GM19372 (cell line): ENCODE results near the gene JAM3.
"Not testable (repeated sequence)": the region's sequence is repeated elsewhere in the genome, so short reads cannot be mapped to it uniquely, and the experiment has no call there.

ENCODE experiments used
- ATAC-seq: cut with Tn5 transposase; IDR thresholded peaks from one replicate; pipeline ENCODE4 v1.9.1; 2021; ENCODE audit warnings: mild to moderate bottlenecking, low read depth, moderate library complexity; ENCODE audit not compliant: unreplicated experiment

JAM3 gene

DNA sequence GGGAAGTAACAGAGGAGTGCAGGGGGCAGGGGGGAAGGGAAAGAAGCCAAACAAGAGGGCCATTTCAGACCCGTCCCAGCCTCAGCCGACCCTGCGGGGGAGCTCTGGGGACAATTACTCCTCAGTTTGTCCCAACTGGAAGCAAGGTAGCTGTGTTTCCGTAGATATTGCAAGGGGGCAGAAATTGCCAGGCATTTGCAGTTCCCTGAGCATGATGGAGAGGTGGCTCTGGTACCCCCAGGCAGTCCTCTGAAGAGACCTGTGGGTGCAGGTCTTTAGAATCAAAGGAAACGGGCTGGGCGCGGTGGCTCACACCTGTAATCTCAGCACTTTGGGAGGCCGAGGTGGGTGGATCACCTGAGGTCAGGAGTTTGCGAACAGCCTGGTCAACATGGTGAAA lies 13.8 kb upstream of the JAM3 start:
- no peak for ATAC-seq

DNA sequence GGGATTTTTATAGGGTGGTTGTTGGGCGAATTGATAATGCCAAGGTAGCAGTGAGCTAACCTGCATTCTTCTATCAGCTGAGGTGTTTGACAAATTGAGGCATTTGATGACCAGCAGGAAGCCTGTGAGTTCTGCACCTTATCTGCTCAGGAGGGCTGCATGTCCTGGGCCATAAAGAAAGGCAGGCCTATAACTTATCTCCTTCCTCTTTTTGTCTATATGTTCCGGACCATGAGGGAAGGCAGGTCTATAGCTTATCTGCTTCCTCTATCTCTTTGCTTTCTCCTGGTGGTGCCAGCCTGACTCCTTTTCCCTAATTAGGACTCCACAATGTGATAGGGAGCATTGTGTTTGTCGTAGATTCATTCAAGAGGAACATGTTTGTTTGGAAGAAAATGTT lies 8.6 kb upstream of the JAM3 start:
- ATAC-seq, result no peak

DNA sequence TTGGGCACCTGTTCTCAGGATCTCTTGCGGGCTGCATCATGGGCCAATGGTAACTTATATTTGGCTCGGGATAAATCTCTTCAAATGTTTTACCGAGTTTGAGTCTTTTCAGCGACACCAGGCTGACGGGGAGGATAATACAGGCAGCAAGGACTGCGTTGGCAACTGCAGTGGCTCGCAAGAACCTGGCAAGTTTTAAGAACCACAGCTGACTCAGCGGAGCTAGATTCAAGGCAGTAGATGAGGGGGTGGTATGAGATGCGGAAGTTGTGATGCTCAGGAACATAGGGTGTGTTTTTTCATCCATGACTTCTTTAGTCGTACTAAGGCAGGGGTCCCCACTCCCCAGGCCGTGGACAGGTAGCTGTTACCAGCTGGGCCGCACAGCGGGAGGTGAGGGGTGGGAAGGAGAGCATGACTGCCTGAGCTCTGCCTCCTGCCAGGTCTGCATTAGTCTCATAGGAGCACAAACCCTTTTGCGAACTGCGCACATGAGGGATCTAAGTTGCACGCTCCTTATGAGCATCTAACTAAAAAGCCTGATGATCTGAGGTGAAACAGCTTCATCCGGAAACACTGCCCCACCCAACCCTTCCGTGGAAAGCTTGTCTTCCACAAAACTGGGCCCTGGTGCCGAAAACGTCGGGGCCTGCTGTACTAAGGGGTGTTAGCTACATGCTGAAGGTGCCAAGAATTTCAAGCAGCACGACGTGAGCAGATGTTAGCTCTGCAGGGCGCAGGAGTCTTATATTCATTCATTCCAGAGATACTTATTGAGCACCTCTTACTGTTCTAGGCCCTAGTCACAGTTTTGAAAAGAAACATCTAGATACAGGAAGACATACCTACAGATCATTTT lies 6.4 kb upstream of the JAM3 start:
- ATAC-seq, result no peak

DNA sequence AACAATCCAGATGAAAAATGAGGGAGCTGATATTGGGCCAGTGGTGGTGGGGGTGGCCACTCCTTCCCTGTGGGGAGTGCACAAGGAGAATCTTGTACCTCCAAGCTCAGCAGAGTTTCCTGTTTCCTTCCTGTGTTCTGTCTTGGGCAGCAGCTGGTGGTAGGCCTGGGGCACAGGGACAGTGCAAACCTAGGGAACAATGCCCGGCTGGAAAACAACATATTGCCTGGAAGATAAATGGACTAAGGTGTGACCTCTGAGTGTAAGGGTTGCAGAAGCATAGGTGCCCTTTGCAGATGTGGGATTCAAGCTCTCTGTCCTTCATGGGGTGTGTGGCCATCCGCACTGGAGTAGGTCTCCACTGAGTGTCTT lies 5.8 kb upstream of the JAM3 start:
- no peak for ATAC-seq

DNA sequence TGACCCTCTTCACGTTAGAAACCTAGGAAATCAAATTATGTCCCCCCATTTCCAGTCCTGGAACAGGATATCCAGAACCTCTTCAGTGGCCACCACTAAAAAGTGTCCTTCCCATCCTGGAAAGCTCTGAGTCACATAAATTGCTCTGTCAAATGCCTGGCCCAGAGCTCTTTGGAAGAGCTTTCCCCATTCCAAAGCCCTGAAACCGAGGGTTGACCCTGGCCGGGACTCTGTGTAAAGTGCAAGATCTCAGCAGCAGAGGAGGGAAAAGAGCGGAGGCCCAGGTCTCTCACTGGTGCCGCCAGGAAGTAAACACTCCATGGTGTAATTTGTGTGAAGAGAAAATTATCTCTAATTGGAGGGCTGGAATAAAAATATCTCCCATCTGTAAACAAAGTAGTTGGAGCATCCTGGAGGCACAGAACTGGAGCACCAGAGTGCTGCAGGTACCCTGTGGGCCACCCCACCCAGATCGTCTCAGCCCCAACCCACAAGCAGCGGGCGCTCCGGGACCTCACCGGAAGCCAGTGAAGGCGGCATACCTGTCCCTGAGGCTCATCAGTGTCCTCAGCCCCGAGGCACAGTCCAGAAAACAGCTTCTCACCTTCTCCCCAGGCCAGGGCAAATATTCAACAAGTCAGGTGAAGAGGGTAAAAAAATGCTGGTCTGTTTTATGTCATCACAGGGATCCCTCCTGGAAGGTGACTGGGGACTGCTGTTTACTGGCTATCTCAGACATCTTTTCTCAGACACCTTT lies 4.7 kb upstream of the JAM3 start:
- no peak for ATAC-seq

DNA sequence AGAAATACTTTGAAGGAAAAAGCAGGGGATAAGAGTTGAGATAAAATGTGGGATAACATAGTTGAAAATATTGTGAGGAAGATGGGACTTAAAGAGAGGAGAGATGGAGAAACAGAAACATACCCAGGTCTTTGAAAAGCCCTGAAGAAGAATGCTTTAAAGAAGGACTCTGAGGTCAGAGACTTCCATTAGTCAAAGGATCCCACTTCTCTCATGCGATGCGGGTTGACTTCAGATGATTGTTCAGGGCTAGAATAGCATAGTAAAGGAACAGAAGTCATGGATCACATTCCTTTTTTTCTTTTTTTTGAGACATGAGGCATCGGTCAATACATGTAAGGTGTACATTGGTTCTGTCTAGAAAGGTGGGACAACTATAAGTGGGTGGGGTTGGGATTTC lies 3.5 kb upstream of the JAM3 start:
- ATAC-seq, result no peak

DNA sequence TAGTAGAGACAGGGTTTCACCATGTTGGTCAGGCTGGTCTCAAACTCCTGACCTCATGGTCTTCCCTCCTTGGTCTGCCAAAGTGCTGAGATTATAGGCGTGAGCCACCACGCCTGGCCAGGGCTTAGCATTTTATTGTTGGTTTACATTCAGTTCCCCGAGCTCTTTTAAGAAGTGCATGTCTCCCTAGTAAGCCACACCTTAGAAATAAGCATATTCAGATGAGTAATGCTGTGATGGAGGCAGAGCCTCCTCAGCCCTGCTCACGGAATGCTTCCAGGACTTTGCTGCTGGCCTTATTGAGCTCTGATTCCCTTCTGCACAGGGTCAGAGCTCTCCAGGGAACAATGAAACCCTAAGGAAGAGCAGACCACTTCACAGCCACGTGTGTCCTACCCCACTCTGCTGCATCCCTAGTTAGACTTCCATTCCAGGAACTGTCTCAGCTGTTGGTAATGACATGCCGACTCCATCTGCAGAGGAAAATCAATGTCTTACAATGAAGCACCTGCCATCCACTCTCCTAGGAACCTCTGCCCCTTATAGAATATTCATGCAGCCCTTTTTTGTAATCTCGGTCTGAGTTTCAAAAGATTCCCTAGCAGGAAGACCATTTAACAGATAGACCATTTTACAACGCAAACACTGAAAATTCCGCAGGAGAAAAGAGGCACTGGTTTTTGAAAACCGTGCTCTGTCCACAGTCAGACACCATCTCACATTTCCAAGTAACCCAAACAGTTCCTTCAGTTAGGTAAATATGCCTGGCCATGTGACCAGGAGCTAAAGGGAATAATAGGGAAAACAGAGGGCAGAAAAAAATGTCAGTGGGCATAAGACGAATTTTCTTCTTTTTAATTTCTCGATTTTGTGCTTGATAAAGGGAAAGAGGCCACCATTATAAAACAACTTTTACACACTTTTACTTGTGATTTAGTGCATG lies 1.7 kb upstream of the JAM3 start:
- no peak for ATAC-seq

DNA sequence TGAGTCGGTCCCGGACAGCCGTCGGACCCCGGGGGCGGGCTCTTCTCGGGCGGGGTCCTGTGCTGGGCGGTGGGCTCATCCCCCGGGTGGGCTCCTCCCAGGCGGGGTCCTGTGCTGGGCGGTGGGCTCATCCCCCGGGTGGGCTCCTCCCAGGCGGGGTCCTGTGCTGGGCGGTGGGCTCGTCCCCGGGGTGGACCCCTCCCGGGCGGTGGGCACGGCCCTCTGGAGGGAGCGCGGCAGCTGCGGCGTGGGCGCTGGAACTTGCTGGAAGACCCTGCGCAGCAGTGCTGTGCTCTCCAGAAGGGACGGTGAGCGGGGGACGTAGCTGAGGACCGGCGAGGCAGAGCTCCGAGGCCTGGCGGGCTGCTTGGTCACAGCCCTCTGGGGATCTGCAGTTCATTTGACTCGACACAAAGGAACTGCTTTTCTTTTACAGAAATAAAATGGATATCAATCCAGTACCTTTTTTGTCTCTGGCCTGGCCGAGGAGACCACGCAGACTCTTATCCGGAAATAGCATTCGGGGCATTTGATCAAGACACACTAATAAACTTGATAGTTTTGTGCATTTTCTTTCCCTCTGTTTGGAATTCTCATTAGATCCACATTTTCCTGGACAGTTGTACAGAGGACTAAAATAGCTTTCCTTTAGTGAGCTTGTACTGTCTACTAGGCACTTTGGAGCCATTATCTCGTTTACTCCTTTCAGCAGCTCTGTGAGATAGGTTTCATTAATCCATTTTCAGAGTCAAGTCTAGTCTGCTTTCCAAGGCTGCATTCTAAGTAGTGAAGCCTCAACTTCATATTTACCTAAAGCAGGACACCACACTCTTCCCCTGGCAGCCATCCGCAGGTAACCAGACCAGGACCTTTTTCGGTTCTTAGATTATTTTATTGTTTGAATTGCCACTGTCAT lies 812 bp downstream of the JAM3 start:
- no peak for ATAC-seq

DNA sequence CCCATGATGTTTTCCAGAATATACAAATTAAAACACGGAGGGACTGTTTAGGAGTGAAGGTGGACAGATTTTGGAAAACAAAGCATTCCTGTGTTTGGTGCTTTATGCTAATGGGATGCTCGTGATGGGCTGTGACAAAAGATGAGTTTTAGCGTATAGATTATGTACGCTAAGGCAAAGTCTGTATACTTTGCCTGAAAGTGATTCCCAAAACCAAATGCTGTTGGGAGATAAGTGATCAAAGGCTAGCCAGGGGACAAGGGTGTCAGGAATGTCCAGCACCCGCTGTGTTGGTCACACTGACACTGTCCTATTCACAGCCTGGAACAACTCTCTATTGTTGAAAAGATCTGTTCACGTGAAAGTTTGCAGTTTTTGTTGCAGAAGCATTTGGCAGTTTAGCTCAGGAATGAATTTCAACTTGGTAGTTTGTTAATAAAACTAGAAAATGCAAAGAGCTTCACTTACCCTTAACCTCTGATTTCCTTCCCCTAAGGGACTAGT lies 1.5 kb downstream of the JAM3 start:
- ATAC-seq, result no peak

DNA sequence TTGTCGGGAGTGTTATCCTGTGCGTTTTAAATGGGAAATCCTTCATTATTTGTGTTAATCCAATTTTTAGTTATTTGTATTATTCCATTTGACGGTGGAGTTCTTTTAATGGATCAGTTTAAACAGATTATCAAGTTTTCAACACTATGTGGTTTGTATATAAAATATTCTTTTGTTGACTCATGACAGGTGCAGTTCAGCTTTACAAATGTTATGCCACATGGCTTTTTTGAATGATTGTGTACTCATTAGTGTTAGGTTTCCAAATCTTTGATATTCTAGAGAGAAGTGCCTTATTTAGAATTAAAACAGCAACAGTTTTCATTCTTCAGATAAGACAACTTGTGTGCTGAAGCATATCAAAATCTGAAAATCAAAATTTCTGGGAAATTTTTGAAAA lies 2.4 kb downstream of the JAM3 start:
- no peak for ATAC-seq

DNA sequence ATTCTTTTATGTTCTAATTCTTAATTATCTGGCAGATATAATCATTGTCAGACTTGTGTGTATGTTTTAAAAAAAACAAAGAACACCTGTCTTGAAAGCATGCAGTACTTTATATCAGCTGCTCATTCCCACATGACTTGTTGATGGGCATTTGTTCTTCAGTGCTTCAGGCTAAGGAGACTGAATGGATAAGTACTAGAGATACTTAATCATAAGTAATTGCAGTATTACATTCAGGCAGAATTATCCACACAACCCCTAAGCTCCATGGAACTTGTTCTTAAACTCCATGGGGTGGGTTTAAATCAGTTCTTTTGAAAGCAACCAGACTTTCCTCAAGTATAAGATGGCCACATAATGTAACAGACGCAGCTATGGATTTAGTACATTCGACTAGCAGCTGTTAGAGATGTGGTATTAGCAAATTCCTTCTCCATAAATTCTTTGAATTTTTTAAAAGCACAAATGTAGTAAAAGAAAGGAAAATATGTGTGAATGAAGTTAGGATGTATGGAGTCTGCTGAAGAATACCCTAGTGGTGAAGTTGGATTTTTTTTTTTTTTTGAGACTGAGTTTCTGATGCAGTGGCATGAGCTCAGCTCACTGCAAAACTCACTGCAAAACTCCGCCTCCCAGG lies 3.0 kb downstream of the JAM3 start:
- no peak for ATAC-seq

DNA sequence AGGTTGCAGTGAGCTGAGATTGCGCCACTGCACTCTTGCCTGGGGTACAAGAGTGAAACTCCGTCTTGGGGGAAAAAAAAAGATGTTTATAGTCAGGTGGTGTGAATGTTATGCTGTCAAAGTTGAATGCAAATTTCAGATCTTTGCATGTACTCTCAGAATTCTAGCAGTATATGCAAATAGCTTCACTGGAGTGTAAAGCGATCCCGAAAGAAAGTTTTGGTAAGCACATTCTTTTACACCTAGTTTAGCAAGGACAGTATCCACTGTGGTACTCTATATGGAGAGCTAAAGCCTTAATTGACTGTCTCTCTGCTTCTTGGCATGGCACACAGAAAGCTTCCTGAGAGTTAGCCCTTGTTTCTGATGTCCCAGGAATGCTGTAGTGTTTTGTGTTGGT lies 4.0 kb downstream of the JAM3 start:
- ATAC-seq, result no peak

DNA sequence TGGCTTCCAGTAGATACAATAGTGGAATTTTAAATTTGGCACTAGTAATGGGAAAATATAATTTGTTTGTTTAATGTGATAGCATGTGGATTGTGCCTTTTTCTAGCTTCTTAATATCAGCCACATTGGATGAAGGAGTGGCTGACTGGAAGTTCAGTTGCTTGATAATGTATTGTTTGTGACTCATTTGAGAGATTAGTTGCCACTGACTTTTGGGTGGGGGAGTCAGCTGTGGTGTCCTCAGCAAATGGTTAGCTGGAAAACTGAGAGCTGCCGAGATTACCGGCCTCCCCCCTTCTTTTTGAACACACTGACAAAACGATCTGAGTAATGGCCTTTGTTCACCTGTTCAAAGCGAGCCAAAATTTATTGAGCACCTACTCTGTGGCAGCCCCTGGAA lies 5.5 kb downstream of the JAM3 start:
- ATAC-seq, result no peak

DNA sequence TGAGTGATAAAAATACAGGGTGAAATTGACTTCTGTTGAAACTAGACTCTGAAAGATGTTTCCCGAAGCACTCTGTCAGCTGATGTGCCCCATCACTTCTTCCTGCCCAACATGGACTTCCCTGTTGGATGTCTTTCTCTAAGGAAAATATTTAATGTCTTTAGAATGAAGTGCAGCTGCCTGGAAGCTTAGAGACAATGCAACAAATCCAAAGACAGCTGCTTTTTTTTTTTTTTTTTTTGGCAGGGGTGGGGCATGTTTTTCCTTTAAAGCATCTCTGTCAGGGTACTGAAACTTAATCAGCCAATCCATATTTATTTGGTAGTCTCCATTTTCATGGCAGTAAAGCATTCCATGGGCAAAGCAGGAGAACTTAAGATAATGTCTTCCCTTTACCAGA lies 5.9 kb downstream of the JAM3 start:
- no peak for ATAC-seq

DNA sequence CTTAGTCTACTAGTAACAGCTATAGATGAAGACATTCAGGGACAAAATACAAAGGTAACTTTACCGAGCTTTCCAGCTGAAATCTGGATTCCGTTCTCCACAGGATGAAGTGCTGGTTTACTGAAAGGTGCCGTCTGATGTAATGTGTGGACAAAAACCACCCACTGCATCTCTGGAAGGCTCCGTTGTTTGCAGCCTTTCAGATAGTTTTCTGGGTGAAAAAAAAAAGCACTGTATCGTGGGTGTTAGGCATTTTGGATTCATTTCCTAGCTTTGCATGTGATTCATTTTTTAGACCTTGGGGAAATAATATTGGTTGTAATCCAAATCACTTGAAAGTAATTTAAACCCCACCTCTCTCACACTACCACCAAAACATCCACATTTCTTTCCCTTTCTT lies 10.4 kb downstream of the JAM3 start:
- ATAC-seq, result no peak

DNA sequence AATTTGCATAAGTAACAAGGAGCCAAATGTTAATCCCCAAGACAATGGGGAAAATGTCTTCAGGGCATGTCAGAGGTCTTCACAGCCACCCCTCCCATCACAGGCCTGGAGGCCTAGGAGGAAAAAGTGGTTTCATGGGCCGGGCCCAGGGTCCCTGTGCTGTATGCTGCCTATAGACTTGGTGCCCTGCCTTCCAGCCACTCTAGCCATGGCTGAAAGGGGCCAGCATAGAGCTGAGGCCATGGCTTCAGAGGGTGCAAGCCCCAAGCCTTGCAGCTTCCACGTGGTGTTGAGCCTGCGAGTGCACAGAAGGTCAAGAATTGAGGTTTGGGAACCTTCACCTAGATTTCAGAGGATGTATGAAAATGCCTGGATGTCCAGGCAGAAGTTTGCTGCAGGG lies 12.4 kb downstream of the JAM3 start:
- not testable (repeated sequence) for ATAC-seq

DNA sequence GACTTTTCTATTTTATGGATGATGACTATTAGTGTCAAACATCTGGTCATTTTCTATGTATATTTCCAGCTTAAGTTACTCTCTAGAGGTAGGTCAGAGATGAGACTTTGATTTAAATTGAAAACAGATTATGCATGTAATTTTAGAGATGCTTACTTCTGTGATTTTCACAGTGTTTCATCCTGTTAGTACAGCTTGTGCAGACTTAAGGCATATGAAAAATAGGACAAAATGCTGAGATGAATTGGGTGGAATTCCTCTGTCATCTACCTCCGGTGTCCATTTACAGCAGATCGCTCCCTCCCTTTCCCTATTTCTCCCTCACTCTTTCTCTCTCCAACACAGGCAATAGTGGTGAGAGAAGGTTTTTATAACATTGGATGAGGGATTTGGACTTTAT lies 14.1 kb downstream of the JAM3 start:
- ATAC-seq, result no peak

DNA sequence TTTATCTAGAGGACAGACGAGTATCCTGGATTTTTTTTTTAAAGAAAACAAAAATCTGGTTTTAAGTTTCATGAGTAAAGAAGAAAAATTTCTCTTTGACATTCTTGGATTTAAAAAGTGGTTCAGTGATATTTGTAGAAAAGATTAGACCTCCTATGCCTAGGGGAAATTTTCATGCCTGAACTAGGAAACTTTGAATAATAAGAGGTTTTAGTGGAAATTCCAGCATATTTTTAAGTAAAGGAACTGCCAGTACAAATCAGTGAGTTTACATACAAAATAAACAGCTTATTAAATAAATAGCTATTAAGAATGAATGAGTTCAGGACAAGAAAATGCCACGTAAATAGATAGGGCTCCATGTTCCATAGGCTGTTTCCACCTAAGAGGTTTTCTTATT lies 17.5 kb downstream of the JAM3 start:
- no peak for ATAC-seq

DNA sequence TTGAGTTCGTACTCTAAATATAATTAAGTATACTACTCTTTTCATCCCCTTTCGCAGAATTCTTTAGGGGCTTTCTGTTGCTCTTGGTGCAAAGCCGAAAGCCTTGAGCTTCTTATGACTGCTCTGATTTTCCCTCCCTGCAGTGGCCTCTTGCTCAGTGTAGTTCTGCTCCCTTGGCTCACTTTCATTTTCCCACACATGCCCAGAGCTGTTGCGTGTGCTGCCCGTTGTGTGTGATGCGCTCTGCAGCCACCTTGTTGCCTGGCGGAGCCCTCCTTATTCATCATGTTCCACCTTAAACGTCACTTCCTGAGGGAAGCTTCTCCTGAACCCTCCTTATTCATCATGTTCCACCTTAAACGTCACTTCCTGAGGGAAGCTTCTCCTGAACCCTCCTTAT lies 23.1 kb downstream of the JAM3 start:
- ATAC-seq, result not testable (repeated sequence)
